Islet precursor cell (in vitro differentiated cells): Measurements from ENCODE around the gene GRID1.

Experiments
- DNase-seq: peaks from one replicate; pipeline ENCODE4 v3.0.0-alpha.2; 2018

The GRID1 gene

GRCh38 chr10:86353506-86354485 lies 12.8 kb downstream of the GRID1 start:
- no peak for DNase-seq

DNA sequence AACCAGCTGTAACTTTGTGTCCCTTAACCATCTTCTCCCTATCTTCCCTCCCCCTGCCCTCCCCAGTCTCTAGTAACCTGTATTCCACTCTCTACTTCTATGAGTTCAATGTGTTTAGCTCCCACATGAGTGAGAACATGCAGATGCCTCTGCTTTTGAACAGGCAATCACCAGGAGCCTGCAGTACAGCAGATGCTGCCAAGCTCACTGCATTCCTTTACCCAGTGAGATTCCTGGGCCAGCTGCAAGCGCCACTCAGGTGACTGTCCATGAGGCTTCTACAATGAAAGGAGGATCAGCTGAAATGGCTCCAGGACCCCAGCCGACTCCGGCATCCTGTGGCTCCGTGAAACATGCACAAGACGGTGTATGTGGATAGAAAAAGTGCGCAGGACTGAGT lies 15.7 kb downstream of the GRID1 start:
- DNase-seq: no peak

DNA sequence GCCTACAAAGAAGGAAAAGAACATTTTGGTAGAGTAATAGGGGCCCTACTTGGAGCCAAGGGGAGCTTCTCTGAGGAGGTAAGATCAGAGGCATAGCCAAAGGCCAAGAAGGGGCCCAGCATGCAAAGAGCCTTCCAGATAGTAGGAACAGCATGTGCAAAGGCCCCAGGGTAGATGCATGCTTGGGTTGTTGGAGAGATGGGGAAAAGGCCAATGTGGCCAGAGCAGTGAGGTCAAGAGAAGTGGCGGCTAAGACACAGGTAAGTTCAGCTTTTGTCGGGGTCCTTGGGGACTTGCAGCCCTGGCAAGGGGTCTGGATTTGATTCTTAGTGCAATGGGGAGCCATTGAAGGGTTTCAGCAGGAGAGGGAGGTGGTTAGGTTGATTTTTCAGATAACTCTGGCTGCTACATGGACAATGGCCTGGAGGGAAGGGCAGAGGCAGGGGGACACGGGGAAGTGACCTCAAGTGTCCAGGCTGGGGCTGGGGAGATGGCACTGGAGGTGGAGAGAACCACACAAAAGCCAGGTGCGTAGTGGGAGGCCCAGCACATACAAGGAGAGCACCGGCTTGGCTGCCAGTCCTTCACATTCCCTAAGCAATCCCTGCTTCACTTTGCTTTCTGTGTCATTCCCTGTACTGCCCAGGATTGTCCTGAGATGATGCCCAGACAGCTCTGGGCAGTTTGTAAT lies 16.5 kb downstream of the GRID1 start:
- no peak for DNase-seq

GRCh38 chr10:86349474-86349873 lies 17.1 kb downstream of the GRID1 start:
- DNase-seq: peak; percentile 86

GRCh38 chr10:86348321-86349210 lies 18.0 kb downstream of the GRID1 start:
- no peak for DNase-seq

- DNase-seq: no peak
These were observed 18.7 kb downstream of the GRID1 start for GRCh38 chr10:86347856-86348255.

DNA sequence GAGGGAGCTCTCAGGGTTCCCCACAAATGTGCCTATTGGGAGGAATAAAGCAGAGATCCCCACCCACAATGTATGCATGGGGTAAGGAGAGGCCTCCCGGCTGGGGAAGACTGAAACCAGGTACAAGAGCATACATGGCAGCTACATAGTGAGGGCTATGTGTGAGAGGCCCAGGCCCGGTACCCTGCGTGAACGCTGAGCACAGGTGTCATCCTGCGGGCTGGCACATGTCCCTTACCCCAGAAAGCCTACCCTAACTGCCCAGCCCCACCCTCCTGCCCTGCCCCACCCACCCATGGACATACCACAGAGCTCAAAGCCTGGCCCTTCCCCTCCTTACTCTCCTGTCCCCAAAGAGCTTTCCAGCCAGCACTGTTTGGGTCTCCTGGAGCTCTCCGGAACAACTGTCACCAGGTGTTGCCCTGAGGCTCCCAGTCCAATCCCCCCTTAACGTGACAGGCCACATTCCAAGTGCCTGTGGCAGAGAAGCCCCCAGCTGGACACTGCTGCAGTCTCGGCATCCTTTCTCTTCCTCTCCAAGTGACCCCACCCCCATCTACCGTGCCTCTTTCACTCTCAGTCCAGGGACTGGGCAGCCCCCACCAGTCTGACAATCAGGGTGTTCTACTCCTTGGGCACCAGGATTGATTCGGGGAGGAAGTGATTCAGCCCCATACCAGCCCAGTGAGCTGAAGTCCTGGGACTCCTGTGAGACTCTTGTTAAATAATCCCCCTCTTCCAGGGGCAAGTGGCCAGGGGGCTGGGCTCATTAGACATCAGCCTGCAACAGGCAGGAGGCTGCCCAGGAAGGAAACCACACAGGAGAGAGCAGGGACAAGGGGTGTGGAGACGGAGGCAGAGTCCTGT lies 19.6 kb downstream of the GRID1 start:
- DNase-seq: no peak

- DNase-seq: peak; percentile 79
These were observed 20.5 kb downstream of the GRID1 start for GRCh38 chr10:86345859-86346798.

GRCh38 chr10:86345296-86345858 lies 21.2 kb downstream of the GRID1 start:
- DNase-seq: no peak

GRCh38 chr10:86344714-86345161 lies 21.9 kb downstream of the GRID1 start:
- no peak for DNase-seq

GRCh38 chr10:86344281-86344680 lies 22.3 kb downstream of the GRID1 start:
- no peak for DNase-seq

DNA sequence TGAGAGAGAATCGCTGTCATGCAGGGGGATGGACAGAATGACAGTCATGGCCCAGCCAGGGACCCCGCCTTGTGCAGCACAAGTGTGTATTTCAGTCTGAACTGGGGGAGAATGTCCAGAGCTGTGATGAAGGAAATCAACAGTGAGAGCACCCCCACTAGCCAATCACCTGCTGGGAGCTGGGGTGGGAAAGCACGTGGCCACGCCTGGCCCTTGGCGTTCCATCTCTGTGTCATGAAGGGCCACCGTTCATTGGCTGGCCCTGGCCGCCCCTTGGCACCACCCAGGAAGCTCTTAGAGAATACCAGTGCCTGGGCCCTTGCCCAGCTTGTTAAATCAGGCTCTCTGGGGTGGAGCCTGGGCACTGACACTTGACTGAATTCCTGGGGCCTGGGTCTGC lies 22.8 kb downstream of the GRID1 start:
- DNase-seq: no peak

- no peak for DNase-seq
These were observed 24.3 kb downstream of the GRID1 start for GRCh38 chr10:86342111-86342863.

DNA sequence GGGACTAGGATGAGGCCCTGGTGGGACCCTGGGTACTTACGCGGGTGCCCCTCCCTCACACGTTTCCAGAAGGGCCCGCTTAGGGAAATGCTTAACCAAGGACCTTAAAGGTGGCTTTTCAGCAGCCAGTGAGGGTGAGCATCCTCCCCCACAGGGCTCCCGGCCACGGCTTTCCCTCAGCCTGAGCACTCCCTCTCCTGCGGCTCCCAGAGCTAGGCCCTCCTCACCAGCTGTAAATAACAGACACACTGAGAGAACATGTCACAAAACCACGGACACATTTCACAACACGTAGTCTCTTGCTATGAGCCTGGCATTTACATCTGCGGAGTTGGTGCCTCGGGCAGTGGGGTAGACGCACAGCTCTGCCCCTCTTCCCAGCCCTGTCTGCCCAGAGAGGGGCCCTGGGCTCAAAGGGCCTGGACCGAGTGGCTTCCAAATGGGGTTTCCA lies 25.2 kb downstream of the GRID1 start:
- no peak for DNase-seq

GRCh38 chr10:86340991-86341260 lies 25.7 kb downstream of the GRID1 start:
- DNase-seq: no peak

GRCh38 chr10:86340176-86340990 lies 26.2 kb downstream of the GRID1 start:
- no peak for DNase-seq

DNA sequence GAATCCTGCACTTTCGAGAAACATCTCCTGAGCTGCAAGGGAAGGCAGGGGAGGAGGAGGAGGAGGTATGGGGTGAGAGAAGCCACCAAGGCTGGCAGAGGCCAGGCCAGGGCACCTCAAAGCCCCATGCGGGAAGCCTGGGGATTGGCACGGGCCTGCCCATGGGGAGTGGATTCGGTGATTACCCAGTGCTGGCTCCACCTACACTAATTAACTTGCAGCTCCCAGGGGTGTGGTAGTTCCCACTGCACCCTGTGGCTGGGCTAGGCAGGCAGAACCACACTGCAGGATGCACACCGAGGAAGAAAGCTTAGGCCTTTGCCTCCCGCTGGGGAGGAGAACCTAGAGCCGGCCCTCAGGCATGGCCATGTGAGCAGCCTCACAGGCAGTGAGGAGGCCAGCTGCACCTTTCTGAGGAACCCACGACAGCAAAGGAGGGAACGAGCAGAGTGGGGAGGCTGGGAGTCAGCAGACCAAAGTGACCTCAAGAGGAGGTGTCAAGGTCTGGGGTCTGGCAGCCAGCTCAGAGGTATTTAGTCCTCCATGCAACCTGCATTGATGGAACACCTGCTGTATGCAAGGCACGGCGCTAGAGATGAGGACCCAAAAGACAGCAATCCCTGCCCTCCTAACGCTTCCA lies 27.2 kb downstream of the GRID1 start:
- no peak for DNase-seq

GRCh38 chr10:86337121-86337601 lies 29.4 kb downstream of the GRID1 start:
- no peak for DNase-seq
